Mesendoderm (in vitro differentiated cells): ENCODE data around the gene SEMA4C.

Source experiments
- DNase-seq: peaks from one replicate; pipeline ENCODE4 v3.0.0; 2013
- H2AK5ac ChIP-seq: 2 replicates; pipeline ENCODE4 v1.6.1; 2013; ENCODE audit warnings: low read length, inconsistent platforms
- H2BK120ac ChIP-seq: 2 replicates; pipeline ENCODE4 v1.6.1; 2013; ENCODE audit warnings: low read depth, mild to moderate bottlenecking, low read length, moderate library complexity, mixed read lengths
- H2BK15ac ChIP-seq: replicated peaks from 2 replicates; pipeline ENCODE4 v1.6.1; 2013; ENCODE audit warnings: low read depth, mild to moderate bottlenecking, moderate library complexity
- H2BK5ac ChIP-seq: 2 replicates; pipeline ENCODE4 v1.6.1; 2013; ENCODE audit warnings: low read length, inconsistent platforms
- H3K18ac ChIP-seq: 2 replicates; pipeline ENCODE4 v1.6.1; 2013; ENCODE audit warnings: mild to moderate bottlenecking, low read length, mixed read lengths
- H3K23ac ChIP-seq: one replicate; pipeline ENCODE4 v1.6.1; 2013; ENCODE audit warnings: low read length
- H3K27ac ChIP-seq: 2 replicates; pipeline ENCODE4 v1.5.1; 2013; ENCODE audit warnings: low read depth, mild to moderate bottlenecking, inconsistent platforms, low read length, moderate library complexity
- H3K27me3 ChIP-seq: 2 replicates; pipeline ENCODE4 v1.6.1; 2013; ENCODE audit warnings: low read length, control low read depth, mild to moderate bottlenecking, inconsistent platforms; ENCODE audit not compliant: insufficient read depth, poor library complexity
- H3K36me3 ChIP-seq: 2 replicates; pipeline ENCODE4 v1.6.1; 2013; ENCODE audit warnings: low read length, inconsistent platforms; ENCODE audit not compliant: control insufficient read depth, insufficient read depth
- H3K4ac ChIP-seq: one replicate; pipeline ENCODE4 v1.6.1; 2013; ENCODE audit warnings: low read depth, mild to moderate bottlenecking, low read length, moderate library complexity
- H3K4me1 ChIP-seq: 2 replicates; pipeline ENCODE4 v1.6.1; 2013; ENCODE audit warnings: low read depth, low read length, inconsistent platforms; ENCODE audit not compliant: control insufficient read depth
- H3K4me2 ChIP-seq: 2 replicates; pipeline ENCODE4 v1.6.1; 2013; ENCODE audit warnings: low read length
- H3K4me3 ChIP-seq: 2 replicates; pipeline ENCODE4 v1.5.1; 2013; ENCODE audit warnings: mild to moderate bottlenecking, low read length
- H3K56ac ChIP-seq: one replicate; pipeline ENCODE4 v1.6.1; 2013; ENCODE audit warnings: low read length
- H3K79me1 ChIP-seq: 2 replicates; pipeline ENCODE4 v1.6.1; 2013; ENCODE audit warnings: low read length, inconsistent platforms
- H3K79me2 ChIP-seq: 2 replicates; pipeline ENCODE4 v1.6.1; 2013; ENCODE audit warnings: mild to moderate bottlenecking, low read length; ENCODE audit not compliant: control insufficient read depth, insufficient read depth
- H3K9ac ChIP-seq: 2 replicates; pipeline ENCODE4 v1.6.1; 2013; ENCODE audit warnings: low read length, inconsistent platforms
- H4K5ac ChIP-seq: one replicate; pipeline ENCODE4 v1.6.1; 2013; ENCODE audit warnings: low read length
- H4K8ac ChIP-seq: one replicate; pipeline ENCODE4 v1.6.1; 2013; ENCODE audit warnings: low read depth, mild to moderate bottlenecking, control low read depth, low read length, moderate library complexity
- WGBS: extraction: QIAGEN DNeasy Blood & Tissue Kit; methylation state at CpG from one replicate; pipeline ENCODE4 v1.1.7; 2013; ENCODE audit warnings: low lambda C conversion rate, missing lambda C conversion rate; ENCODE audit not compliant: insufficient coverage; ENCODE audit errors: extremely low coverage; 5-methylcytosine and 5-hydroxymethylcytosine counted together

Gene SEMA4C

GRCh38 chr2:96907115-96908041 is 37.5 kb upstream of the SEMA4C start:
- Histone ChIP-seq H2AK5ac (no peak overlapping the region), H3K79me1 (no peaks in the 10 kb centered on the region), H2BK5ac (peak overlapping the region; percentile 9), H3K4ac (no peak overlapping the region), H4K5ac (no peak overlapping the region), H3K36me3 (no peaks in the 10 kb centered on the region), H3K4me1 (peaks cover 4% of the 10 kb centered on the region), H2BK15ac (no peak overlapping the region), H3K23ac (peak overlapping the region; percentile 50), H3K27ac (peak overlapping the region; percentile 79), H3K56ac (peak overlapping the region; percentile 79), H3K4me2 (no peak overlapping the region), H3K18ac (peak overlapping the region; percentile 18), H3K27me3 (no peaks in the 10 kb centered on the region), H3K79me2 (no peaks in the 10 kb centered on the region), H3K9ac (peak overlapping the region; percentile 57), H4K8ac (no peak overlapping the region), H2BK120ac (no peak overlapping the region), H3K4me3 (no peak overlapping the region)
- no CpG with 5 or more reads among the region's 21 CpGs for WGBS
- DNase-seq, result peak; percentile 91

GRCh38 chr2:96906729-96907114 is 36.8 kb upstream of the SEMA4C start:
- H3K36me3 ChIP-seq, result no peaks in the 10 kb centered on the region
- peak overlapping the region; percentile 79 for H3K27ac ChIP-seq
- no peak overlapping the region for H2BK15ac ChIP-seq
- peak overlapping the region; percentile 5 for H2BK120ac ChIP-seq
- H4K5ac ChIP-seq, result no peak overlapping the region
- peak overlapping the region; percentile 79 for H3K56ac ChIP-seq
- H3K23ac ChIP-seq, result peak overlapping the region; percentile 50
- peaks cover 4% of the 10 kb centered on the region for H3K4me1 ChIP-seq
- peak overlapping the region; percentile 9 for H2BK5ac ChIP-seq
- H3K79me2 ChIP-seq, result no peaks in the 10 kb centered on the region
- no peak overlapping the region for H4K8ac ChIP-seq
- peak overlapping the region; percentile 49 for H3K4ac ChIP-seq
- H3K18ac ChIP-seq, result peak overlapping the region; percentile 51
- peak overlapping the region; percentile 57 for H3K9ac ChIP-seq
- H3K79me1 ChIP-seq, result no peaks in the 10 kb centered on the region
- H3K27me3 ChIP-seq, result no peaks in the 10 kb centered on the region
- H3K4me2 ChIP-seq, result no peak overlapping the region
- peak; percentile 46 for DNase-seq
- no CpG with 5 or more reads among the region's 13 CpGs for WGBS
- no peak overlapping the region for H3K4me3 ChIP-seq
- H2AK5ac ChIP-seq, result no peak overlapping the region

- Histone ChIP-seq H3K4me1 (peaks cover 4% of the 10 kb centered on the region), H3K9ac (no peak overlapping the region), H2BK15ac (no peak overlapping the region), H3K79me2 (no peaks in the 10 kb centered on the region), H3K4me3 (no peak overlapping the region), H3K4me2 (no peak overlapping the region), H4K8ac (no peak overlapping the region), H4K5ac (no peak overlapping the region), H2AK5ac (no peak overlapping the region), H3K18ac (no peak overlapping the region), H3K27me3 (no peaks in the 10 kb centered on the region), H3K4ac (no peak overlapping the region), H3K23ac (no peak overlapping the region), H3K79me1 (no peaks in the 10 kb centered on the region), H2BK120ac (no peak overlapping the region), H3K27ac (no peak overlapping the region), H3K36me3 (no peaks in the 10 kb centered on the region), H3K56ac (peak overlapping the region; percentile 60), H2BK5ac (no peak overlapping the region)
- no peak for DNase-seq
- WGBS, result no CpG with 5 or more reads among the region's 7 CpGs
Observed at GRCh38 chr2:96903815-96904214, 33.9 kb upstream of the SEMA4C start.

DNA sequence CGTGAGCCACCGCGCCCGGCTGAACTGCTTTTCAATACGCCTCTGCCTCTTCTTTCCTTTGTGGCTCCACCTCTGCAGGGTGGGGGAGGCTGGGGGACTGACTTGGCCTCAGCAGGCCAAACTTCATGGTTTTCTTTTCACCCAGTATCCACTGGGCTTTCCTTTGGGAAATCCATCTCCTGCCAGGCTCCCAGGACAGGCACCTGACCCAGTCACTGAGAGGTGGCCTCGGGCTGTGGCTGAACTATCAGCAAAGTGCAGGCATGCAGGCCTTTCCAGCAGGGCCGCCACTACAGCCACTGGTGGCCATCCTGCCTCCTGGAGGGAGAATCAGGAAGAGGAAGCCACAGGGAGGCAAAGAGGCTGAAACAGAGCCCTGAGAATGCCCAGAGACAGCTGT is 33.4 kb upstream of the SEMA4C start:
- Histone ChIP-seq H3K79me2 (no peaks in the 10 kb centered on the region), H2AK5ac (no peak overlapping the region), H3K79me1 (no peaks in the 10 kb centered on the region), H3K36me3 (no peaks in the 10 kb centered on the region), H4K5ac (no peak overlapping the region), H3K4me2 (no peak overlapping the region), H4K8ac (no peak overlapping the region), H3K4ac (no peak overlapping the region), H2BK5ac (no peak overlapping the region), H3K9ac (no peak overlapping the region), H3K27ac (no peak overlapping the region), H2BK15ac (no peak overlapping the region), H3K4me1 (peaks cover 4% of the 10 kb centered on the region), H2BK120ac (no peak overlapping the region), H3K4me3 (no peak overlapping the region), H3K18ac (no peak overlapping the region), H3K27me3 (no peaks in the 10 kb centered on the region), H3K56ac (peak overlapping the region; percentile 60), H3K23ac (no peak overlapping the region)
- WGBS, result no CpG with 5 or more reads among the region's 7 CpGs
- peak; percentile 47 for DNase-seq

DNA sequence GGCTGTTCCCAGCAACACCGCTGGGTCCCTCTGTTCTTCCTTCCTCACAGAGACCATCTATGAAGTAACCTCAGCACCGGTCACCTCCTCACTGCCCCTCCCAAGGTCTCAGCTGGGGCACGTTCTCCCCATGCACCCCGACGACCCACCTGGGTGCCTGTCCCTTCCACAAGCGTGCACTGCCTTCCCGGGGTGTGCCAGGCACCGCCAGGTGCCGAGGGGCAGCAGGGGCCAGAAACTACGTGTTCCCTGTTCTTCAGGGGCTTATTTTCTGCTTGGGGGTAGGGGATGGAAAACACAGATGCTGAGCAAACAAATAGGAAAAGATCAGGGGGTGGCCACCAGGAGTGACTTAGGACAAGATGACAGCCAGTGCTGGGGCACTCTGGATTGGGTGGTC is 30.4 kb upstream of the SEMA4C start:
- Histone ChIP-seq H3K18ac (no peak overlapping the region), H3K79me1 (no peaks in the 10 kb centered on the region), H3K79me2 (no peaks in the 10 kb centered on the region), H3K23ac (no peak overlapping the region), H3K4me3 (no peak overlapping the region), H3K4me2 (no peak overlapping the region), H3K56ac (no peak overlapping the region), H3K4ac (no peak overlapping the region), H2BK5ac (no peak overlapping the region), H2BK15ac (no peak overlapping the region), H3K36me3 (no peaks in the 10 kb centered on the region), H3K4me1 (no peaks in the 10 kb centered on the region), H3K9ac (no peak overlapping the region), H4K8ac (no peak overlapping the region), H3K27ac (no peak overlapping the region), H2AK5ac (no peak overlapping the region), H2BK120ac (no peak overlapping the region), H4K5ac (no peak overlapping the region), H3K27me3 (no peaks in the 10 kb centered on the region)
- WGBS, result no CpG with 5 or more reads among the region's 10 CpGs
- no peak for DNase-seq

- Histone ChIP-seq H2AK5ac (no peak overlapping the region), H3K4ac (no peak overlapping the region), H3K23ac (no peak overlapping the region), H3K27me3 (no peaks in the 10 kb centered on the region), H3K79me1 (no peaks in the 10 kb centered on the region), H3K9ac (no peak overlapping the region), H2BK5ac (no peak overlapping the region), H3K56ac (no peak overlapping the region), H2BK15ac (no peak overlapping the region), H3K79me2 (no peaks in the 10 kb centered on the region), H4K8ac (no peak overlapping the region), H3K36me3 (no peaks in the 10 kb centered on the region), H3K18ac (no peak overlapping the region), H2BK120ac (no peak overlapping the region), H3K4me1 (no peaks in the 10 kb centered on the region), H4K5ac (no peak overlapping the region), H3K4me2 (no peak overlapping the region), H3K27ac (no peak overlapping the region), H3K4me3 (no peak overlapping the region)
- WGBS, result no CpG with 5 or more reads among the region's 4 CpGs
- no peak for DNase-seq
Observed at GRCh38 chr2:96899413-96899741, 29.5 kb upstream of the SEMA4C start.
